HG02763 (cell line): ENCODE measurements around the gene CNOT4.
"Not testable (repeated sequence)": the region's sequence is repeated elsewhere in the genome, so short reads cannot be mapped to it uniquely, and the experiment has no call there.

ENCODE experiments used
- ATAC-seq: cut with Tn5 transposase; IDR thresholded peaks from one replicate; pipeline ENCODE4 v1.9.1; 2021; ENCODE audit warnings: mild to moderate bottlenecking, moderate library complexity; ENCODE audit not compliant: unreplicated experiment

The CNOT4 gene

DNA sequence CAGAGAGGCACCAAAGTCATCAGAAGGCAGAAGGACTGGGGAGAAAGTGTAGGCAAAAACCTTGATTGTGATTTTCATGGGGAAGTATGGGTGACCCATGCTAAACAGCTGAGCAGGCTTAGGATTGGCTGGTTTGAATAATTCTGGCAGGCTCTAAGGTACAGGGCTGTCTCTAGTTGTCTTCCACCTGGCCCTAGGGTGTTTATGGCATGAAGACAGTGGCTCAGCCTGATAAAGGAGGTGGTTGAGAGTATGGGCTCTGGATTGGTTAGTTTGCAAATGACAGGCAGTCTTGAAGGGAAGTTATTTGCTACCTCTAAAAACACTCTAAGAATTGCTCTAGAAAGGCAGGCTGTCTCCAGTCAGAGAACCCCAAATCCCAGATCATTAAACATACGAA, 176.0 kb downstream of the CNOT4 start:
- ATAC-seq: no peak

DNA sequence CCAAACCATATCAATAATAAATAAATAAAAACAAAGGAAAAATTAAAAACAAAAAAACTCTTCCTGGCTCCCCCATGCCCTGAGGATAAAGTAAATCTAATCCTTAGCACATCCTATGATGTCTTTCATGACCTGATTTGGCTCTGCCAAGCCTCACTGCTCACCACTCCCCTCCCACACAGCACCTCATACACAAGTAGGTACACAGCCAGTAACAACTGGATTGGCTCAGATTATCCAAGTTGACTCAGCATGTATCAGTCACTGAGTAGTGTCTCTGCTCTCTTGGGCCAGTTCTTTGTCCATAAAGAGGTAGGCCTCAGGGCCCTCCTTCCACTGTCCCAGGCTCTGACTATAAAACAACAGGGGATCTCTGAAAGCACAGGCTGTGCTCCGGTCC, 176.7 kb downstream of the CNOT4 start:
- ATAC-seq: no peak

GRCh38 chr7:135330088-135330487, 179.8 kb downstream of the CNOT4 start:
- no peak for ATAC-seq

DNA sequence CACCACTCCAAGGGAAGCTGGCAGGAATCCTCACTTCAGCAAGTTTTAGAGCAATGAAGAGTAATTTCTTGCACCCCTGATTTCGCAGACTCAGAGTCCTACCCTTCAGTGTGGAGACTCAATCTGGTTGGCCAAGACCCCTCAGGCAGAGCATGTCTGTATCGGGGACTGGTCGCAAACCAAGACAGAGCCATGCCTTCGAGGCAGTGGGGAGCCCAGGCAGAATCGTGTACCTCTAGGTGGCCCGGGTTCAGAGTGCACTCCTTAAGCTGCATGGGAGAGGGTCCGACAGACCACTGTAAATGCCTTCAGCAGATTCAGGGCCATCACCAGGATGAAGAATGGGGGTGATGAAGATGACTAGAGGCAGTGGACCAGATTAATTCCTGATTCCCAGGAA, 181.4 kb downstream of the CNOT4 start:
- no peak for ATAC-seq

DNA sequence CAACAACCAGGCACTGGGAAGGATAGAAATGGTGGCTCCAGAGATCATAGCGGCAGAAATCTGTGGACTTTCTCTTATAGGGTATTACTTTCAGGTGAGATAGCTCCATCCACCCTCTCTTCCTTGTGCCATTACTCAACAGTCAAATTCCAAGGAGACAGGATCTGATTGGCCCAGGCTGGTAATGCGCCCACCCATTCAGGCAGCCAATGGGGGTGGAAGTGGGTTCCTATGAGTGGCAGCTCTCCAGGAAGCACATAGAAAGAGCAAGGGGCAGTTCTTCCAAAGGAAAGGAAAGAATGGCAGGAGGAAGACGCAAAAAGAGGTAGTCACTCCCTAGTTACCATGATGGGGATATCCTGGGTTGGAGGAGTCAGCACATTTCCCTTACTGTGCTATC, 181.8 kb downstream of the CNOT4 start:
- no peak for ATAC-seq

DNA sequence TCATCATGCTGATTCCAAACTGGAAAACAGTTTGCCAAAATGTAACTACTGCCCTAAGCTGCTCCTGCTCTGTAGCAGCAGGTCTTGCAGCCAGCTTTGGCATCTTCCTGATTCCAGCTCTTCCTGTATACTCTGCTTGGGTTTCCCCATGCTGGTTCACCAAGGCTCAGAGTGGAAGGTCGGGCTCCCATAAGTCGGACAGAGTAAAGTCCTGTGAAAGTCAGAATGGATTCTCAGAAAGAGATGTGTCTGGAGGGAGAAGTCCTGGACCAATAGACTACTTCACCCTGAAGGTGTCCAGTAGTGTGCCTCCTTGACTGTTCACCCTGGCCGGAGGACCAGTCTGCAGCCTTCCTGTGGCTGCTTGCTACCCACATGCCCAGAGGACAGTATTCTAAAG, 182.4 kb downstream of the CNOT4 start:
- no peak for ATAC-seq

DNA sequence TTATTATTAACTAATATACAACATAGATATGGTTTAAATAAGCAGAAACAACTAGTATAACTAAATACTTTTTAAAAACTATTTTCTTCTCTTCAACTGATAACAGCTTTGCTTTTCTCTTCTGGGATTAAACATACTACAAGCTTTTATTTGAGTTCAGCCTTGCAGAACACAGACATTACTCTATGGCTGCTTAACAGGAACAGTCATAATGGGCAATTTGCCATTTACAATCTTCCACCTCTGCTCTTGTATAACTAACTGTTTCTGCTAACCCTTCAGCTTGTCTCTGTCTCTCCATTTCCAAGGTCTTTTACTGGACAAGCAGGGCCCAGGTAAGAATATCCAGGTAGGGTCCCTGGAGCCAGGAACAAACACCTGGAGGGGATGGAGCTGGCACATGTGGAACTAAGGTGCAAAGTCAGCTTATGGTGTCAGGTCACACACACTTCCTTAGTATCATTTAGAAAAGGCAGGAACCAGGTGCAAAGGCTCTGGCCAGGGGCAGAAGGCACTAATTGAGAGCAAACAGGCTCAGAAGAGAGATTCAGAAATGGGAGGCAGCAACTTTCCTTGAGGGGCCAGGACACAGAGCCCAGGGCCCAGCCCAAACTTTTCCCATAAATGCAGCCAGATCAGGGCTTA, 183.1 kb downstream of the CNOT4 start:
- no peak for ATAC-seq

DNA sequence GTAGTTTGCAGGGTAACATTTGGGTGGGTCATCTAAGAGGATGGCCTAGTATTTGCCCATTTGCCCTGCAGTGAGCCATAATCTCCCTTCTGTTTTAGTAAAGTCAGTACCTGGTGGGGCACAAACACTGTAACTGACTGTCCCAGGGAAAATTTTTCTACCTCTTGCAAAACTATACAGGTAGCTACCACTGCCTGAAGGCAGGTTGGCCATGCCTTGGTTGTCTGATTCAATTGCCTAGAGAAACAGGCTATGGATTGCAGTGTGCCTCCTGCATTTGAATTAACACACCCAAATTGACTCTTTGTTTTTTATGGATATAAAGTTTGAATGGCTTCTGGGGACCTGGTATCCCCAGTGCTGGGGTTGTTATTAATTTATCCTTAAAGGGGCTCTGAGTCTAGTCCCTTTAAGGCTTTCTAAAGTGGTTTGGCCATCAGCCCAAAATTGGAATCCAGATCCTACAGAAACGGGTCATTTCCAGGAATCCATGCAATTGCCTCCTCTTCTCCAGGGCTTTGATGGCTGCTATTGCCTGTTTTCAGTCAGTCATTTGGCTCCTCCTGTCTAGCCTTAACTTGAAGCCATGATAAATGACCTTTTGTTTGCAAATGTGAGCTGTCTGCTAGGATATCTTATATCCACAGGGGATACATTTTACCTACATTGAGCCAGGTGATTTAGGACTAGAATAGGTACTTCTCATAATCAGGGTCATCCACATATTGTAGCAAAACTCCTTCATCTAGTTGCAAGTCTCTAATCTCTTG, 187.1 kb downstream of the CNOT4 start:
- no peak for ATAC-seq

GRCh38 chr7:135321556-135321955, 188.3 kb downstream of the CNOT4 start:
- ATAC-seq: no peak

- ATAC-seq: not testable (repeated sequence)
Measured at GRCh38 chr7:135320953-135321352, 188.9 kb downstream of the CNOT4 start.

DNA sequence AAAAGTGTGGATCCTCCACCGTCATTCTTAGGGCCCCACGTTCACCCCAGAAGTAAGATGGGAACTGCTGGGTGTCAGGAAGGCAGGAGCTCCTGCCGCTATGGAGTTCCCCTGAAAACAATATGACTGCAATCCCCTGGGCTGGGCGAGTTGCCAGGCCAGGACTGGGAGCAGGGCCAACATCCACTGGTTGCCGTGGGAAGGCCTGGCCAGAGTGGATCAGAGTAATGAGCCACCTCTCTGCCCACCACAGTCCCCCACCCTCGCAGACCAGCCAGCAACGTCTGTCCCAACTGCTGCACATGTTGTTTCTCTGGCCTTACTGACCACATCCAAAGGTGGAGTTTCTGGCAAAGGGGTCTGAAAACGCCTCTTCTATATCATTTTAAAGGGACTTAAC, 189.6 kb downstream of the CNOT4 start:
- ATAC-seq: no peak

- ATAC-seq: no peak
Measured at GRCh38 chr7:135317676-135318325, 192.1 kb downstream of the CNOT4 start.

DNA sequence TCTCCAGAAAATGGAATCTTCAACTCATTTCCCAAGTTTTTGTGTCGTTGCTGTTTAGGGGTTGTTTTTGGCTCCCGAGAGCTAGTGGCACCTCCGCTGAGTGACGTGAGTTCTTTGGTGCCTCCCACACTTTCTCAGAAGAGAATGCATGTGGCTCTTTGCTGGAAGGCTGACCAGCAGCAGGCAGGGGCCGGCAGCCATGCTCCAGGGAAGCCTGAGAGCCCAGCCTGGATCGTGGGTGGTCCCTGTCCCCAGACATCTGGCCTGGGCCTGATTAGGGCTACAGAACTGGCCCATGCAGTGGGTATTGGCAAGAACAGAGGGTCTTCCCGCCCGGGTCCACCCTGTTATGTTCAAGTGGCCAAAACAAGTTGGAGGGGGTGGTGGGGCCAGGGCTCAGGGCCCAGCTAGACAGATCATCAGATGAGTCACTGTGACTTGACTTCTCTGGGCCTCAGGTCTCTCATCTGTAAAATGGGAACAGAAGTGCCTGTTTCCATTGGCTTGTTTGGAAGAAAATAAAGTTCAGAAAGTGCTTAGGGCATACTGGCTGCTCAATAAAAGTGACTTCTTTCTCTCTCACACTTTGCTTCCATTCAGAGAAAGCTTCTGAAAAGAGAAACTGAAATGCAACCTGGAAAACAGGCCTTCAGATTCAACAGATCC, 193.1 kb downstream of the CNOT4 start:
- ATAC-seq: no peak

DNA sequence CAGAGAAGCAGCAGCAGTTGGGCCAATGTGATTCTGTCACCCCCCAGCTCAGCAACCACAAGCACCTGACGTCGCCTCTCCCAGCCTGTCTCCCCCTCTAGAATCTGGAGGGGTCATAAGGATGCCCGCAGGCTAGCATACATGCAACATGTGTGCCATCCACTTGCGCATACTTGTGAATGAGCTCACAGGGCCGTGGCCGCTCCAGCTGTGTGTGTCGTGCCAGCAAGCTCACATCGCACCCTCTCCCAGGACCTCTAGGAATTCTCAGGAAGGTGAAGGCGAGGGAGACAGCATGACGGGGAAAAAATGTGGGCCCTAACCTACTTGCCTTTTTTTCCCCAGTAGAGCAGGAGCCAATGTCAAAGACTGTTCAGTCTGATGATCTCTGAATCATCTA, 195.9 kb downstream of the CNOT4 start:
- ATAC-seq: no peak
